Measurements from ENCODE around the gene TESMIN. TPM values are rescaled to one million over a fixed set of nuclear protein-coding genes. Genes with fewer than 3 reads are reported as not detected.

TESMIN gene
- total RNA-seq, 2 donors from 2014 or later: 14.3 to 20.7 TPM

DNA sequence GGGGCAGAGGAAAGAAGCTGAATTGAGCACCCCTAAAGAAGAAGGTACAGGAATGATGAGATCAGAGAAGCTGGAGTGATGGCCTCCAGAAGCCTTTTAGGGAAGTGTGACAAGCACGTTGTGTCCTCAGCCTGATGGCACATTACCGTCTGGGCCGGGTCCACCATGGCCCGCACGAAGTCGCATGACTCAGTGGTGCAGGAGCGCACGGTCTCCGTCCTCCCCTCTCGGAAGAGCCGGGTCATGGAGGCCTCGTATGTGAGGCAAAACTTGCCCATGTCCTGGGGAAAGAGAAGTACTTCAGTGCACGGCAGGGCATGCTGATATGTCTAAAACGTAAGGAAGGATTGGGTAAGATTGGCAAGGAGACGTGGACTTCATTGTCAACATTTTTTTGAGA, 11.2 kb upstream of the TESMIN start:
- TF ChIP-seq, protein P1, sequence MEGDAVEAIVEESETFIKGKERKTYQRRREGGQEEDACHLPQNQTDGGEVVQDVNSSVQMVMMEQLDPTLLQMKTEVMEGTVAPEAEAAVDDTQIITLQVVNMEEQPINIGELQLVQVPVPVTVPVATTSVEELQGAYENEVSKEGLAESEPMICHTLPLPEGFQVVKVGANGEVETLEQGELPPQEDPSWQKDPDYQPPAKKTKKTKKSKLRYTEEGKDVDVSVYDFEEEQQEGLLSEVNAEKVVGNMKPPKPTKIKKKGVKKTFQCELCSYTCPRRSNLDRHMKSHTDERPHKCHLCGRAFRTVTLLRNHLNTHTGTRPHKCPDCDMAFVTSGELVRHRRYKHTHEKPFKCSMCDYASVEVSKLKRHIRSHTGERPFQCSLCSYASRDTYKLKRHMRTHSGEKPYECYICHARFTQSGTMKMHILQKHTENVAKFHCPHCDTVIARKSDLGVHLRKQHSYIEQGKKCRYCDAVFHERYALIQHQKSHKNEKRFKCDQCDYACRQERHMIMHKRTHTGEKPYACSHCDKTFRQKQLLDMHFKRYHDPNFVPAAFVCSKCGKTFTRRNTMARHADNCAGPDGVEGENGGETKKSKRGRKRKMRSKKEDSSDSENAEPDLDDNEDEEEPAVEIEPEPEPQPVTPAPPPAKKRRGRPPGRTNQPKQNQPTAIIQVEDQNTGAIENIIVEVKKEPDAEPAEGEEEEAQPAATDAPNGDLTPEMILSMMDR (IDR thresholded peaks at IDR 0.05): no peak
- no peak for DNase-seq
- Histone ChIP-seq H3K4me3 (no peak overlapping the region), H3K9ac (ENCODE audit: low read depth in 2 of 2, low read length in 2 of 2) (no peak overlapping the region), H3K9me3 (no peaks in the 10 kb centered on the region), H3K27ac (no peak overlapping the region), H3K36me3 (peaks cover 7% of the 10 kb centered on the region), H3K27me3 (no peaks in the 10 kb centered on the region), H3K4me1 (no peaks in the 10 kb centered on the region)
- intact Hi-C loops (cut with DNase I): no loop called here

DNA sequence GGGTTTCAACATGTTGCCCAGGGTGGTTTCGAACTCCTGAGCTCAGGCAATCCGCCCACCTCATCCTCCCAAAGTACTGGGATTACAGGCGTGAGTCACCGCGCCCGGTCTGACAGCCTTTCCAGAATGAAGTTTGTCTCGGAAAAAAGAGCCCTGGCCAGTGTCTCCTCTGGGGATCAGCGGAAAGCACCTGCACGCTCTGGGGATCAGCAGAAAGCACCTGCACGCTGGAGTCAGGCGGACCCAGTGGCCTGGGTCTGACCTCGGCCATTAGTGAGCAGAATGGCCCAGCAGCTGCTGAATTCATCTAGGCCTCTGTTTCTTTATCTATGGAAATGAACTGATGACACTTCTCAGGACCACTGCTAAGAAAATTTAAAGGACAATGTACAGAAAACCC, 10.5 kb upstream of the TESMIN start:
- Histone ChIP-seq H3K27me3 (no peaks in the 10 kb centered on the region), H3K4me3 (no peak overlapping the region), H3K9me3 (no peaks in the 10 kb centered on the region), H3K9ac (ENCODE audit: low read depth in 2 of 2, low read length in 2 of 2) (no peak overlapping the region), H3K27ac (no peak overlapping the region), H3K36me3 (peaks cover 7% of the 10 kb centered on the region), H3K4me1 (no peaks in the 10 kb centered on the region)
- intact Hi-C loops (cut with DNase I): no loop called here
- TF ChIP-seq, protein P1 (IDR thresholded peaks at IDR 0.05): no peak
- DNase-seq: no peak

DNA sequence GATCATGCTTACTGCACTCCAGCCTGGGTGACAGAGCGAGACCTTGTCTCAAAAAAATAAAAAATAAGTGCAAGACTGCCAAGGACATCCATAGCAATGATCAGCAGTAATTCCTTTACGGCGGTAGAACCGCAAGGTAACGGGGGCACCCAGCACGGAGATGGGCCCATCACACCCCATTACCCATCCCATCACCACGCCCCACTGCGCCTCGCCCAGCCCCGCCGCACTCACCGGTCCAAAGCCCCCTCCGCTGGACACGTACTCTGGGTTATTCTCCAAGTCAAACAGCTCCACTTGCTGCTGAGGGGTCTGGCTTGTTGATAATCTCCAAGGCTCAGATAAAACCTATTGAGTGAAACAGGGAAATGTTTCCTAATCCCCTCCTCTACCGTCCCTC, 8.7 kb upstream of the TESMIN start:
- intact Hi-C loops (cut with DNase I): no loop called here
- Histone ChIP-seq H3K27ac (no peak overlapping the region), H3K9ac (ENCODE audit: low read depth in 2 of 2, low read length in 2 of 2) (no peak overlapping the region), H3K4me1 (no peaks in the 10 kb centered on the region), H3K27me3 (no peaks in the 10 kb centered on the region), H3K9me3 (no peaks in the 10 kb centered on the region), H3K4me3 (no peak overlapping the region), H3K36me3 (peaks cover 7% of the 10 kb centered on the region)
- DNase-seq: no peak
- TF ChIP-seq, protein P1 (IDR thresholded peaks at IDR 0.05): no peak

DNA sequence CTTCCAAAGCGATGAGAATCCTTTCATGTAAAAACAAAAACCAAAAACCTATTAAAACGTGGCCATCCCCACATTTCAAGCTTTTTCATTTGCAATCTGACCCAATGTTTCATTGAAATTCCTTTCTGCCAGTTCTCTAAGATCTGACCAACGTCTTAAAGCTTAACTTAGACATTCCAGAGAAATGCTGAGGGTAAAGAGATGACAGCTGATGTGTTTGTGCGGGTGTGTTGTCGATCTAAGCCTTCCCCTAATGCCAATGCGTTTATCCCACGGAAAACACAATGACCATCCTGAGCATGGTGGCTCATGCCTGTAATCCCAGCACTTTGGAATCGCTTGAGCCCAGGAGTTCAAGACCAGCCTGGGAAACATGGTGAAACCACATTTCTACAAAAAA, 6.4 kb upstream of the TESMIN start:
- Histone ChIP-seq H3K4me1 (no peaks in the 10 kb centered on the region), H3K4me3 (no peak overlapping the region), H3K27me3 (no peaks in the 10 kb centered on the region), H3K27ac (no peak overlapping the region), H3K36me3 (peaks cover 7% of the 10 kb centered on the region), H3K9ac (ENCODE audit: low read depth in 2 of 2, low read length in 2 of 2) (no peak overlapping the region), H3K9me3 (no peaks in the 10 kb centered on the region)
- no peak for DNase-seq
- intact Hi-C loops (cut with DNase I): no loop called here
- TF ChIP-seq, protein P1 (IDR thresholded peaks at IDR 0.05): no peak

DNA sequence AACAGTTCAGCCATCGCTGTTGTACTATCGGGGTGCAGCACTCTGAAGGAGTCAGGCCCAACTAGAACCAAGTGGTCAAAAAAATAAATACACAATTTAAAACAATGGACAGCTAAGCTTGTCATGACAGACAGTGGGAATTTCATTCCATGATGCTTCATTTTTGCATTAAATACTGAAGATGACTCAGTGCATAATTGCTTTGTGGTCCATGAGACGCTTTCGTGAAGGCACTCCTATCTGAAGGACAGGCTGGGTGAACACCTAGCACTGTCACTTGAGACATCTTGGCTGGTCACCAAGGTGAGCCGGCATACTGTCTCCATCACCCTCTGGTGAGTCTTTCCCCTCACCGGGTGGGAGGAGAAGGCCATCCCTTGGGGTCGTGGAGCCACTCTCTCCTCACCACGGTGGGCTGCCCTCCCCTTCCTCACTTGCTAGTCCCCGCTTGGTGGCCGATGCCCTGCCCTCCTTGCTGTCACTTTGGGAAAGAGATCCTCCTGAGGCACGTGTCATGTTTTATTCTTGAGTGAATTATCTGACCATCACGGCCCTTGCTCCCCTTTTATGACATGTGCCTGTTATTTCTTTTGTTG, 4.9 kb upstream of the TESMIN start:
- H3K9ac ChIP-seq (ENCODE audit: low read depth in 2 of 2, low read length in 2 of 2): no peak overlapping the region
- intact Hi-C loops (cut with DNase I): no loop called here
- DNase-seq: no peak
- peaks cover 7% of the 10 kb centered on the region for H3K36me3 ChIP-seq
- no peak overlapping the region for H3K27ac ChIP-seq
- no peaks in the 10 kb centered on the region for H3K27me3 ChIP-seq
- TF ChIP-seq, protein P1 (IDR thresholded peaks at IDR 0.05): no peak
- no peaks in the 10 kb centered on the region for H3K4me1 ChIP-seq
- no peaks in the 10 kb centered on the region for H3K9me3 ChIP-seq
- H3K4me3 ChIP-seq: no peak overlapping the region

Measured in colonic mucosa (tissue), 4 donors.